ENCODE measurements around the gene ULK3.

ULK3 gene

GRCh38 chr15:74817370-74817737 is 25.6 kb downstream of the ULK3 start:
- peak; percentile 81 for DNase-seq
- Histone ChIP-seq H2BK120ac (ENCODE audit: low read depth, low read length) (no peak overlapping the region), H3K27ac (ENCODE audit: low read depth, low read length) (no peak overlapping the region)

DNA sequence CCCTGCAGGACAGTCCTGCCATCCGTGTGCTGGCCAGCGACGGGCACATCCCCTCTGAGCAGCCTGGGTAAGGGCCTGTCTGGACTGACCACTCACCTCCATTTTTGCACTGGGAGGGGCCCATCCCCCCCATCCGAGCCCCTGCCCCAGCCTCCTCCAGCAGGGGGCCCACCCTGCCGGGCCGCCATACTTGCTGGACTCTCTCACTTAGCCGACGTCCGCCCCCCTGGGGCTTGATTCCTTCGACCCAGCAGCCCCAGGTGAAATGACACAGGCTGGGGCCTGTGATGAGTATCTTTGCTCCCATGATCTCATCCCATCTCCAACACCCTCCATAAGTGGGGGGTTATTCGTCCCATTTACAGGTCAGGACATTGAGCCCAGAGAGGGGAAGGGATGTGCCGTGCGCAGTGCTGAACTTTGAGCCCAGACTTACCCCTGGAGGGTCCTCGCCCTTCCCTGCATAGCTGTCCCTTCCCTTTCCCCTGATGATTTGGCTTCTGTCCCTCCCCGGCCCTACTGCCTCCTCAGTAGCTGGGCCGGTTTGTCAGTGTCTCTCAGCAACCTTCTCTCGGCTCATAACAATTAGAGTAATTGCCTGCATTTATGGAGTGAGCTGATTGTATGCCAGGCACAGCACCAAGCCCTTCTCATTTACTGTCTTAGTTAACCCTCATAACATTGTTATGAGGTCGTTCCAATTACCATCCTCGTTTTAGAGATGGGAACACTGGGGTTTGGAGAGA is 26.2 kb downstream of the ULK3 start:
- H3K36me3 ChIP-seq (ENCODE audit: control insufficient read depth, insufficient read depth, low read length) = no peaks in the 10 kb centered on the region
- no peak overlapping the region for H3K56ac ChIP-seq (ENCODE audit: low read length)
- DNase-seq = peak; percentile 53
- no peak overlapping the region for H2BK15ac ChIP-seq (replicated peaks; ENCODE audit: low read depth)
- H3K4ac ChIP-seq (ENCODE audit: low read depth, low read length) = no peak overlapping the region
- no peak overlapping the region for H3K18ac ChIP-seq (ENCODE audit: low read length)
- H4K8ac ChIP-seq (ENCODE audit: low read depth, low read length) = no peak overlapping the region
- no peak overlapping the region for H3K4me2 ChIP-seq (ENCODE audit: low read length)
- no peak overlapping the region for H4K5ac ChIP-seq (ENCODE audit: low read length)
- H2AK5ac ChIP-seq (ENCODE audit: low read length) = no peak overlapping the region
- H3K79me2 ChIP-seq (ENCODE audit: control insufficient read depth, insufficient read depth, low read length) = no peaks in the 10 kb centered on the region
- H3K4me1 ChIP-seq (ENCODE audit: control insufficient read depth, low read depth, low read length) = peaks cover 3% of the 10 kb centered on the region
- H2BK120ac ChIP-seq (ENCODE audit: low read depth, low read length) = no peak overlapping the region
- WGBS (ENCODE audit: extremely low coverage, insufficient coverage, low lambda C conversion rate) = no CpG with 5 or more reads among the region's 19 CpGs
- no peak overlapping the region for H3K4me3 ChIP-seq (ENCODE audit: low read length)
- no peaks in the 10 kb centered on the region for H3K27me3 ChIP-seq (ENCODE audit: insufficient read depth, low read length, poor library complexity)
- no peak overlapping the region for H3K27ac ChIP-seq (ENCODE audit: low read depth, low read length)
- no peak overlapping the region for H3K9ac ChIP-seq (ENCODE audit: low read length)
- no peak overlapping the region for H2BK5ac ChIP-seq (ENCODE audit: low read length)
- no peaks in the 10 kb centered on the region for H3K79me1 ChIP-seq (ENCODE audit: low read length)
- no peak overlapping the region for H3K23ac ChIP-seq (ENCODE audit: low read length)

More at GRCh38 chr15:74817370-74817737, 25.6 kb downstream of the ULK3 start:
- H4K8ac ChIP-seq (ENCODE audit: low read depth, low read length) = no peak overlapping the region
- H3K9ac ChIP-seq (ENCODE audit: low read length) = no peak overlapping the region
- no CpG with 5 or more reads among the region's 9 CpGs for WGBS (ENCODE audit: extremely low coverage, insufficient coverage, low lambda C conversion rate)
- no peak overlapping the region for H4K5ac ChIP-seq (ENCODE audit: low read length)
- H3K79me1 ChIP-seq (ENCODE audit: low read length) = no peaks in the 10 kb centered on the region
- H3K56ac ChIP-seq (ENCODE audit: low read length) = no peak overlapping the region
- no peaks in the 10 kb centered on the region for H3K27me3 ChIP-seq (ENCODE audit: insufficient read depth, low read length, poor library complexity)
- no peaks in the 10 kb centered on the region for H3K36me3 ChIP-seq (ENCODE audit: control insufficient read depth, insufficient read depth, low read length)
- no peak overlapping the region for H3K4ac ChIP-seq (ENCODE audit: low read depth, low read length)
- H3K79me2 ChIP-seq (ENCODE audit: control insufficient read depth, insufficient read depth, low read length) = no peaks in the 10 kb centered on the region
- no peak overlapping the region for H2BK5ac ChIP-seq (ENCODE audit: low read length)
- H3K4me3 ChIP-seq (ENCODE audit: low read length) = no peak overlapping the region
- no peak overlapping the region for H2AK5ac ChIP-seq (ENCODE audit: low read length)
- H3K23ac ChIP-seq (ENCODE audit: low read length) = no peak overlapping the region
- H3K4me1 ChIP-seq (ENCODE audit: control insufficient read depth, low read depth, low read length) = peaks cover 3% of the 10 kb centered on the region
- H3K4me2 ChIP-seq (ENCODE audit: low read length) = no peak overlapping the region
- H3K18ac ChIP-seq (ENCODE audit: low read length) = no peak overlapping the region
- H2BK15ac ChIP-seq (replicated peaks; ENCODE audit: low read depth) = no peak overlapping the region

DNA sequence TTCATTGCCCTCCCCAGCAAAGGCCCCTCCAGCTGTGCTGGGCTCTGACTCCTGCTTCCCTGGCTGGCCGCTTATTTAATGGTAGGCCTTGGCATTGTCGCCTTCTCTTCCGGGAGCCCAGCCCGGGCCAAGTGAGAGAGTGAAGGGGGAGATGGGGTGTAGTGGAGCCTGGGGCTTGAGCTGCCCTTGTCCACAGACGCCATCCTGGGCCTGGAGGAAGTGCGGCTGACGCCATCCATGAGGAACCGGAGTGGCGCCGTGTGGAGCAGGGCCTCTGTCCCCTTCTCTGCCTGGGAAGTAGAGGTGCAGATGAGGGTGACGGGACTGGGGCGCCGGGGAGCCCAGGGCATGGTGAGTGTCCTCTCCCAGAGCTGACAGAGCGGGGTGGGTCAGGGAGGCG is 27.0 kb downstream of the ULK3 start:
- Histone ChIP-seq H3K4ac (ENCODE audit: low read depth, low read length) (no peak overlapping the region), H2AK5ac (ENCODE audit: low read length) (no peak overlapping the region), H3K79me2 (ENCODE audit: control insufficient read depth, insufficient read depth, low read length) (no peaks in the 10 kb centered on the region), H3K18ac (ENCODE audit: low read length) (no peak overlapping the region), H3K4me2 (ENCODE audit: low read length) (no peak overlapping the region), H3K4me3 (ENCODE audit: low read length) (no peak overlapping the region), H3K4me1 (ENCODE audit: control insufficient read depth, low read depth, low read length) (peaks cover 3% of the 10 kb centered on the region), H3K9ac (ENCODE audit: low read length) (no peak overlapping the region), H2BK5ac (ENCODE audit: low read length) (no peak overlapping the region), H4K5ac (ENCODE audit: low read length) (no peak overlapping the region), H3K27me3 (ENCODE audit: insufficient read depth, low read length, poor library complexity) (no peaks in the 10 kb centered on the region), H4K8ac (ENCODE audit: low read depth, low read length) (no peak overlapping the region), H3K27ac (ENCODE audit: low read depth, low read length) (no peak overlapping the region), H2BK15ac (replicated peaks; ENCODE audit: low read depth) (no peak overlapping the region), H3K23ac (ENCODE audit: low read length) (no peak overlapping the region), H3K36me3 (ENCODE audit: control insufficient read depth, insufficient read depth, low read length) (no peaks in the 10 kb centered on the region), H3K79me1 (ENCODE audit: low read length) (no peaks in the 10 kb centered on the region), H2BK120ac (ENCODE audit: low read depth, low read length) (no peak overlapping the region), H3K56ac (ENCODE audit: low read length) (no peak overlapping the region)
- WGBS (ENCODE audit: extremely low coverage, insufficient coverage, low lambda C conversion rate) = no CpG with 5 or more reads among the region's 15 CpGs
- no peak for DNase-seq

- Histone ChIP-seq H3K27ac (ENCODE audit: low read depth, low read length) (no peak overlapping the region), H2BK5ac (ENCODE audit: low read length) (no peak overlapping the region)
- WGBS (ENCODE audit: extremely low coverage, insufficient coverage, low lambda C conversion rate) = no CpG with 5 or more reads among the region's 10 CpGs
These were observed 27.6 kb downstream of the ULK3 start for GRCh38 chr15:74815121-74815934.

DNA sequence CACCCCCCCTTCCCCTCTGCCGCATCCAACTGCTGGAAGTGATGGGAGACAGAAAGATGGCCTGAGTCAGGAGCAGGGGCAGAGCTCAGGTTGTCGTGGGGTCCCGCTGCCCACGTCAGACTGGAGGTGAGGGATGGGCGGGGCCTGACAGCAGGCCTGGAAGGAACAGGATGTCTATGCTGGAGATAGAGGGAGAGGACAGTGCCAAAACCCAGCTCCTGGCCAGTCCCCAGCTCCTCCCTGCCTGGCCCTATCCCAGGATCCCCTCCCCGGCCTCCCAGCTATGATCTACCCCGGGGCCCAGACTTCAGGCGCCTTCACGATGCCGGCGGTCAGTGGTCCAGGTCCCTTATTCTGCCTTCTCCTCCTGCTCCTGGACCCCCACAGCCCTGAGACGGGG is 30.4 kb downstream of the ULK3 start, which contains the start of gene LMAN1L:
LMAN1L (plus strand) TSS at position 303 of the 400 bp plus-strand sequence; CDS start at position 323, 20 bp downstream.
- Histone ChIP-seq H3K56ac (ENCODE audit: low read length) (no peak within 1 kb of the TSS), H2BK120ac (ENCODE audit: low read depth, low read length) (no peak within 1 kb of the TSS), H3K27ac (ENCODE audit: low read depth, low read length) (no peak within 1 kb of the TSS), H2AK5ac (ENCODE audit: low read length) (no peak within 1 kb of the TSS), H3K4ac (ENCODE audit: low read depth, low read length) (no peak within 1 kb of the TSS), H3K4me1 (ENCODE audit: control insufficient read depth, low read depth, low read length) (peaks cover 3% of the 10 kb centered on the region), H3K36me3 (ENCODE audit: control insufficient read depth, insufficient read depth, low read length) (no peaks in the 10 kb centered on the region), H3K4me2 (ENCODE audit: low read length) (no peak within 1 kb of the TSS), H3K4me3 (ENCODE audit: low read length) (no peak within 1 kb of the TSS), H3K9ac (ENCODE audit: low read length) (no peak within 1 kb of the TSS), H3K79me2 (ENCODE audit: control insufficient read depth, insufficient read depth, low read length) (no peaks in the 10 kb centered on the region), H2BK5ac (ENCODE audit: low read length) (no peak within 1 kb of the TSS), H3K23ac (ENCODE audit: low read length) (no peak within 1 kb of the TSS), H3K18ac (ENCODE audit: low read length) (no peak within 1 kb of the TSS), H3K27me3 (ENCODE audit: insufficient read depth, low read length, poor library complexity) (no peaks in the 10 kb centered on the region), H3K79me1 (ENCODE audit: low read length) (no peaks in the 10 kb centered on the region), H2BK15ac (replicated peaks; ENCODE audit: low read depth) (no peak within 1 kb of the TSS), H4K8ac (ENCODE audit: low read depth, low read length) (no peak within 1 kb of the TSS), H4K5ac (ENCODE audit: low read length) (no peak within 1 kb of the TSS)
- WGBS (ENCODE audit: extremely low coverage, insufficient coverage, low lambda C conversion rate) = no CpG with 5 or more reads among the region's 12 CpGs
- no peak for DNase-seq

More at GRCh38 chr15:74815121-74815934, 27.6 kb downstream of the ULK3 start:
- Histone ChIP-seq H3K79me1 (ENCODE audit: low read length) (no peaks in the 10 kb centered on the region), H3K36me3 (ENCODE audit: control insufficient read depth, insufficient read depth, low read length) (no peaks in the 10 kb centered on the region), H2AK5ac (ENCODE audit: low read length) (no peak overlapping the region), H3K4me3 (ENCODE audit: low read length) (no peak overlapping the region), H3K56ac (ENCODE audit: low read length) (no peak overlapping the region), H4K5ac (ENCODE audit: low read length) (no peak overlapping the region), H3K27me3 (ENCODE audit: insufficient read depth, low read length, poor library complexity) (no peaks in the 10 kb centered on the region), H3K18ac (ENCODE audit: low read length) (no peak overlapping the region), H3K4ac (ENCODE audit: low read depth, low read length) (no peak overlapping the region), H4K8ac (ENCODE audit: low read depth, low read length) (no peak overlapping the region), H2BK120ac (ENCODE audit: low read depth, low read length) (no peak overlapping the region), H3K9ac (ENCODE audit: low read length) (no peak overlapping the region), H3K4me2 (ENCODE audit: low read length) (no peak overlapping the region), H2BK15ac (replicated peaks; ENCODE audit: low read depth) (no peak overlapping the region), H3K23ac (ENCODE audit: low read length) (no peak overlapping the region), H3K79me2 (ENCODE audit: control insufficient read depth, insufficient read depth, low read length) (no peaks in the 10 kb centered on the region), H3K4me1 (ENCODE audit: control insufficient read depth, low read depth, low read length) (peaks cover 3% of the 10 kb centered on the region)
- no peak for DNase-seq

All from mesendoderm (in vitro differentiated cells).